ENCODE measurements around the gene LIME1.

Gene LIME1

GRCh38 chr20:63733117-63733516 is 3.3 kb upstream of the LIME1 start:
- Histone ChIP-seq H3K9me3 (ENCODE audit: control insufficient read depth in 5 of 5, low read length in 5 of 5) (no peaks in the 10 kb centered on the region), H3K4me3 (ENCODE audit: low read depth in 1 of 5, low read length in 5 of 5) (no peak overlapping the region), H3K9ac (ENCODE audit: low read length in 5 of 5) (no peak overlapping the region), H3K27ac (ENCODE audit: low read depth, low read length) (no peak overlapping the region), H3K4me1 (ENCODE audit: control insufficient read depth in 5 of 5, insufficient read depth in 5 of 5, low read length in 5 of 5) (peaks cover 2 to 21% (median 5%) of the 10 kb centered on the region in 5 donors), H3K36me3 (ENCODE audit: control insufficient read depth in 5 of 5, insufficient read depth in 5 of 5, low read length in 5 of 5) (peaks cover 0 to 53% (median 29%) of the 10 kb centered on the region in 5 donors), H3K27me3 (ENCODE audit: control insufficient read depth in 5 of 5, insufficient read depth in 4 of 5, low read length in 5 of 5) (no peaks in the 10 kb centered on the region)

GRCh38 chr20:63733579-63734081 is 2.8 kb upstream of the LIME1 start:
- Histone ChIP-seq H3K9ac (ENCODE audit: low read length in 5 of 5) (no peak overlapping the region), H3K9me3 (ENCODE audit: control insufficient read depth in 5 of 5, low read length in 5 of 5) (no peaks in the 10 kb centered on the region), H3K4me1 (ENCODE audit: control insufficient read depth in 5 of 5, insufficient read depth in 5 of 5, low read length in 5 of 5) (peaks cover 2 to 26% (median 10%) of the 10 kb centered on the region in 5 donors), H3K27ac (ENCODE audit: low read depth, low read length) (no peak overlapping the region), H3K36me3 (ENCODE audit: control insufficient read depth in 5 of 5, insufficient read depth in 5 of 5, low read length in 5 of 5) (peaks cover 0 to 51% (median 29%) of the 10 kb centered on the region in 5 donors), H3K27me3 (ENCODE audit: control insufficient read depth in 5 of 5, insufficient read depth in 4 of 5, low read length in 5 of 5) (no peaks in the 10 kb centered on the region), H3K4me3 (ENCODE audit: low read depth in 1 of 5, low read length in 5 of 5) (no peak overlapping the region)

GRCh38 chr20:63734111-63734945 is 2.1 kb upstream of the LIME1 start:
- Histone ChIP-seq H3K36me3 (ENCODE audit: control insufficient read depth in 5 of 5, insufficient read depth in 5 of 5, low read length in 5 of 5) (peaks cover 0 to 51% (median 29%) of the 10 kb centered on the region in 5 donors), H3K4me1 (ENCODE audit: control insufficient read depth in 5 of 5, insufficient read depth in 5 of 5, low read length in 5 of 5) (peaks cover 2 to 33% (median 16%) of the 10 kb centered on the region in 5 donors), H3K27me3 (ENCODE audit: control insufficient read depth in 5 of 5, insufficient read depth in 4 of 5, low read length in 5 of 5) (no peaks in the 10 kb centered on the region), H3K27ac (ENCODE audit: low read depth, low read length) (no peak overlapping the region), H3K9me3 (ENCODE audit: control insufficient read depth in 5 of 5, low read length in 5 of 5) (no peaks in the 10 kb centered on the region), H3K9ac (ENCODE audit: low read length in 5 of 5) (no peak overlapping the region), H3K4me3 (ENCODE audit: low read depth in 1 of 5, low read length in 5 of 5) (no peak overlapping the region)

GRCh38 chr20:63734946-63735858 is 1.3 kb upstream of the LIME1 start:
- peaks cover 0 to 51% (median 29%) of the 10 kb centered on the region in 5 donors for H3K36me3 ChIP-seq (ENCODE audit: control insufficient read depth in 5 of 5, insufficient read depth in 5 of 5, low read length in 5 of 5)
- no peak overlapping the region for H3K4me3 ChIP-seq (ENCODE audit: low read depth in 1 of 5, low read length in 5 of 5)
- no peak overlapping the region for H3K27ac ChIP-seq (ENCODE audit: low read depth, low read length)
- H3K9ac ChIP-seq (ENCODE audit: low read length in 5 of 5), result no peak overlapping the region
- peaks cover 2 to 33% (median 16%) of the 10 kb centered on the region in 5 donors for H3K4me1 ChIP-seq (ENCODE audit: control insufficient read depth in 5 of 5, insufficient read depth in 5 of 5, low read length in 5 of 5)
- no peaks in the 10 kb centered on the region for H3K27me3 ChIP-seq (ENCODE audit: control insufficient read depth in 5 of 5, insufficient read depth in 4 of 5, low read length in 5 of 5)
- no peaks in the 10 kb centered on the region for H3K9me3 ChIP-seq (ENCODE audit: control insufficient read depth in 5 of 5, low read length in 5 of 5)

GRCh38 chr20:63736893-63737694 is 630 bp downstream of the LIME1 start:
- Histone ChIP-seq H3K36me3 (ENCODE audit: control insufficient read depth in 5 of 5, insufficient read depth in 5 of 5, low read length in 5 of 5) (peaks cover 0 to 41% (median 29%) of the 10 kb centered on the region in 5 donors), H3K9me3 (ENCODE audit: control insufficient read depth in 5 of 5, low read length in 5 of 5) (no peaks in the 10 kb centered on the region), H3K27ac (ENCODE audit: low read depth, low read length) (no peak overlapping the region), H3K9ac (ENCODE audit: low read length in 5 of 5) (no peak overlapping the region), H3K4me1 (ENCODE audit: control insufficient read depth in 5 of 5, insufficient read depth in 5 of 5, low read length in 5 of 5) (peaks cover 2 to 49% (median 35%) of the 10 kb centered on the region in 5 donors), H3K4me3 (ENCODE audit: low read depth in 1 of 5, low read length in 5 of 5) (peak overlapping the region in 2 of 5 donors; percentile 6 to 32), H3K27me3 (ENCODE audit: control insufficient read depth in 5 of 5, insufficient read depth in 4 of 5, low read length in 5 of 5) (no peaks in the 10 kb centered on the region)

- H3K4me1 ChIP-seq (ENCODE audit: control insufficient read depth in 5 of 5, insufficient read depth in 5 of 5, low read length in 5 of 5), result peaks cover 2 to 54% (median 37%) of the 10 kb centered on the region in 5 donors
- no peaks in the 10 kb centered on the region for H3K9me3 ChIP-seq (ENCODE audit: control insufficient read depth in 5 of 5, low read length in 5 of 5)
- peaks cover 0 to 45% (median 30%) of the 10 kb centered on the region in 5 donors for H3K36me3 ChIP-seq (ENCODE audit: control insufficient read depth in 5 of 5, insufficient read depth in 5 of 5, low read length in 5 of 5)
- no peak overlapping the region for H3K9ac ChIP-seq (ENCODE audit: low read length in 5 of 5)
- no peaks in the 10 kb centered on the region for H3K27me3 ChIP-seq (ENCODE audit: control insufficient read depth in 5 of 5, insufficient read depth in 4 of 5, low read length in 5 of 5)
- H3K4me3 ChIP-seq (ENCODE audit: low read depth in 1 of 5, low read length in 5 of 5), result peak overlapping the region in 3 of 5 donors; percentile 6 to 71 (median 39)
- no peak overlapping the region for H3K27ac ChIP-seq (ENCODE audit: low read depth, low read length)
These were observed 1.2 kb downstream of the LIME1 start for GRCh38 chr20:63737695-63737944.

GRCh38 chr20:63737945-63738686 is 1.7 kb downstream of the LIME1 start:
- H3K4me1 ChIP-seq (ENCODE audit: control insufficient read depth in 5 of 5, insufficient read depth in 5 of 5, low read length in 5 of 5), result peaks cover 2 to 56% (median 37%) of the 10 kb centered on the region in 5 donors
- H3K27ac ChIP-seq (ENCODE audit: low read depth, low read length), result no peak overlapping the region
- H3K9me3 ChIP-seq (ENCODE audit: control insufficient read depth in 5 of 5, low read length in 5 of 5), result no peaks in the 10 kb centered on the region
- H3K36me3 ChIP-seq (ENCODE audit: control insufficient read depth in 5 of 5, insufficient read depth in 5 of 5, low read length in 5 of 5), result peaks cover 0 to 45% (median 34%) of the 10 kb centered on the region in 5 donors
- H3K9ac ChIP-seq (ENCODE audit: low read length in 5 of 5), result peak overlapping the region in 3 of 5 donors; percentile 30 to 75 (median 53)
- no peaks in the 10 kb centered on the region for H3K27me3 ChIP-seq (ENCODE audit: control insufficient read depth in 5 of 5, insufficient read depth in 4 of 5, low read length in 5 of 5)
- H3K4me3 ChIP-seq (ENCODE audit: low read depth in 1 of 5, low read length in 5 of 5), result peak overlapping the region in 4 of 5 donors; percentile 26 to 73 (median 55)

GRCh38 chr20:63738687-63739129 is 2.2 kb downstream of the LIME1 start:
- Histone ChIP-seq H3K9me3 (ENCODE audit: control insufficient read depth in 5 of 5, low read length in 5 of 5) (no peaks in the 10 kb centered on the region), H3K27me3 (ENCODE audit: control insufficient read depth in 5 of 5, insufficient read depth in 4 of 5, low read length in 5 of 5) (no peaks in the 10 kb centered on the region), H3K9ac (ENCODE audit: low read length in 5 of 5) (peak overlapping the region in 4 of 5 donors; percentile 53 to 76 (median 68)), H3K36me3 (ENCODE audit: control insufficient read depth in 5 of 5, insufficient read depth in 5 of 5, low read length in 5 of 5) (peaks cover 0 to 45% (median 35%) of the 10 kb centered on the region in 5 donors), H3K4me1 (ENCODE audit: control insufficient read depth in 5 of 5, insufficient read depth in 5 of 5, low read length in 5 of 5) (peaks cover 2 to 60% (median 38%) of the 10 kb centered on the region in 5 donors), H3K27ac (ENCODE audit: low read depth, low read length) (peak overlapping the region; percentile 62), H3K4me3 (ENCODE audit: low read depth in 1 of 5, low read length in 5 of 5) (peak overlapping the region in 4 of 5 donors; percentile 61 to 73 (median 69))

Data from subcutaneous abdominal adipose tissue (tissue), 5 donors.